GM12873 (cell line): ENCODE data around the gene NF1.

Experiments used
- CTCF ChIP-seq: IDR thresholded peaks from 2 replicates; pipeline ENCODE4 v1.5.1; 2012; ENCODE audit warnings: low read depth, mild to moderate bottlenecking, moderate library complexity, low read length, control low read depth; ENCODE audit not compliant: insufficient read depth; ENCODE audit errors: missing control alignments

Gene NF1

GRCh38 chr17:31216031-31216751, 121.4 kb downstream of the NF1 start:
- TF ChIP-seq CTCF = peak; percentile 37

- no peak for TF ChIP-seq CTCF
These were observed 129.6 kb downstream of the NF1 start for GRCh38 chr17:31224366-31224765.

GRCh38 chr17:31225831-31226230, 131.1 kb downstream of the NF1 start:
- no peak for TF ChIP-seq CTCF

- no peak for TF ChIP-seq CTCF
These were observed 131.6 kb downstream of the NF1 start for GRCh38 chr17:31226373-31226772.

- no peak for TF ChIP-seq CTCF
These were observed 132.2 kb downstream of the NF1 start for GRCh38 chr17:31226950-31227349.

GRCh38 chr17:31231852-31232251, 137.1 kb downstream of the NF1 start:
- TF ChIP-seq CTCF = no peak

- TF ChIP-seq CTCF = no peak
These were observed 140.3 kb downstream of the NF1 start for GRCh38 chr17:31235110-31235509.
